Adipose tissue (tissue), 3 donors: ENCODE results near the gene IZUMO1R. TPM values are rescaled to one million over a fixed set of nuclear protein-coding genes. Genes with fewer than 3 reads are reported as not detected.
"Not testable (repeated sequence)": the region's sequence is repeated elsewhere in the genome, so short reads cannot be mapped to it uniquely, and the experiment has no call there.

Source experiments
- H3K27ac ChIP-seq: one replicate; pipeline ENCODE4 v1.5.1; 2013; ENCODE audit warnings: low read depth, low read length
- WGBS, 3 donors: extraction: QIAGEN DNeasy Blood & Tissue Kit; methylation state at CpG; one replicate each; pipeline ENCODE4 v1.1.7; 2013; 5-methylcytosine and 5-hydroxymethylcytosine counted together
- polyA plus RNA-seq, 3 donors: library from polyadenylated mRNA; stranded (reverse); fragments of 200-250 nt; gene quantifications; one replicate each; pipeline ENCODE4 v1.2.3, GENCODE V29; 2013
- donor health status: healthy with polysubstance abuse.
- donor health status: Bipolar disorder and iron deficiency.
- donor health status: healthy.

The IZUMO1R gene
- polyA plus RNA-seq, 3 donors: not detected

DNA sequence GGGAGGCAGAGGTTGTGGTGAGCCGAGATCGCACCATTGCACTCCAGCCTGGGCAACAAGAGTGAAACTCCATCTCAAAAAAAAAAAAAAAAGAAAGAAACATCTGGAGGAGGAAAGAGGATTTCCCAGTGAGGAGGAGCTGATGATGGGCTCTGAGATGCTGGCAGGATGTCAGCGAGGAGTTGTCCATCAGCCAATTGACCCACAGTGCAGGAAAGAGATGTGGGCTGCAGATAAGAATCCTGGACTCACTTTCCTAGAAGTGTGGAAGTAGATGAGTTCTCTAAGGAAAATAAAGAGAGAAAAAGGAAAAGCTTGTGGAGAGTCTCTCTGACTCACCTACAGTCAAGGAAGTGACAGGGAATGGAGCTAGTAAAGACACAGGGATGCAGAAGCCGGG lies 9.7 kb downstream of the IZUMO1R start:
- 58 to 75% (median 66%) methylated on average over 4 of the region's 4 CpGs for WGBS, 3 donors
- no peak overlapping the region for H3K27ac ChIP-seq

GRCh38 chr11:94315664-94316063 lies 11.3 kb downstream of the IZUMO1R start:
- WGBS, 3 donors: 9 to 28% (median 10%) methylated on average over 3 of the region's 3 CpGs
- H3K27ac ChIP-seq: no peak overlapping the region

GRCh38 chr11:94322501-94322900 lies 18.1 kb downstream of the IZUMO1R start:
- WGBS, 3 donors: 74 to 81% (median 78%) methylated on average over 3 of the region's 3 CpGs

DNA sequence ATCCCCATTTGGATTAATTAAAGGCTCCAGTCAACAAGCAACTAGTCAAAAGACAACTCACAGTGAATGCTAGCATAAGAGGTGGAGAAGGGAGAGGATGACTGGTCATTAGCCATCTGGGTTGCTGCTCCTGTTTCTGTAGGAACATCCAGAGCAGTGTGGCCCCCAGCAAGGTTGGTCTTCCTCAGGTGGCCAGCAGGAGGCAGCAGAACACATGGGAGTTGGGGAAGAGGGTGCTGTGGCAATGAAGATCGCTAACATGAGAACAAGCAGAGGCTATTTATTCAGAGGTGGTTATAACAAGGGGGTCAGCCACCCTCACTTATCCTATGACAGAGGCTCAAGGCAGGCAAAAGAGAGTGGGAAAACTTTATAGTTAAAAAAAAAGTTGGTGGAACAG lies 21.3 kb downstream of the IZUMO1R start:
- H3K27ac ChIP-seq: no peak overlapping the region
- 12 to 24% (median 15%) methylated on average over 1 of the region's 1 CpG for WGBS, 3 donors

More at GRCh38 chr11:94322501-94322900, 18.1 kb downstream of the IZUMO1R start:
- H3K27ac ChIP-seq: no peak overlapping the region

DNA sequence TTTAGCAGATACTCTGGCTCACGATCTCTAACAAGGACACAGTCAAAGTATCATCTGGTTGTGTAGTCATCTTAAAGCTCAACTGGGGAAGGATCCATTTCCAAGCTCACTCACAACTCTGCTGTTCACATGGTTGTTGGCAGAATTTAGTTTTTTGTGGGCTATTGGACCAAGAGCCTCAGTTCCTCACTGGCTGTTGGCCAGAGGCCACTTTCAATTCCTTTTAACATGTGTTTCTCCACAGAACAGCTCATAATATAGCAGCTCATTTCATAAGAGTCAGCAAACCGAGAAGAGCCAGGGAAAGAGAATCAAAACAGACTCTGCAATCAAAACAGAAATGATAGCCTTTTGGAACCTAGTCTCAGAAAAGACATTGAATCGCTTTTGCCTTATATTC lies 22.6 kb downstream of the IZUMO1R start:
- WGBS, 3 donors: 30 to 64% (median 35%) methylated on average over 3 of the region's 3 CpGs
- H3K27ac ChIP-seq: no peak overlapping the region

GRCh38 chr11:94328587-94329080 lies 24.3 kb downstream of the IZUMO1R start:
- H3K27ac ChIP-seq: no peak overlapping the region
- WGBS, 3 donors: 65 to 76% (median 75%) methylated on average over 6 of the region's 6 CpGs

DNA sequence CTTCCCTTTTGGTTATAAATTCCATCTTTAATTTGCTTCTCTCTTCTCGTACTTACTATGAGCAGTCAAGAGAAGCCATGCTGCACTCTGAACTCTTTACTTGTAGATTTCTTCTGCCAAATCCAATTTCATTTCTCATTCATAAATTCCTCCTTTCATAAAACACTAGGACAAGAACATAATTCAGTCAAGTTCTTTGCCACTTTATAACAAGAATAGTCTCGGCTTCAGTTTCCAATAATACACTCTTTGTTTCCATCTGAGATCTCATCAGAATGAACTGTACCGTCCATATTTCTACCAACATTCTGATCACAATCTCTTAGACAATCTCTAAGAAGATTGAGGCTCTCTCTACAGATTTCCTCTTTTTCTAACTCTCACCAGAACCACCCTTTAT lies 25.1 kb downstream of the IZUMO1R start:
- 79 to 84% (median 84%) methylated on average over 3 of the region's 3 CpGs for WGBS, 3 donors

GRCh38 chr11:94330789-94331188 lies 26.4 kb downstream of the IZUMO1R start:
- WGBS, 3 donors: 75 to 85% (median 82%) methylated on average over 2 of the region's 2 CpGs
- H3K27ac ChIP-seq: no peak overlapping the region

More for the DNA sequence above, 25.1 kb downstream of the IZUMO1R start:
- H3K27ac ChIP-seq: no peak overlapping the region

GRCh38 chr11:94332814-94333213 lies 28.4 kb downstream of the IZUMO1R start:
- H3K27ac ChIP-seq: no peak overlapping the region

GRCh38 chr11:94336033-94336432 lies 31.7 kb downstream of the IZUMO1R start:
- WGBS, 3 donors: 85 to 95% (median 88%) methylated on average over 6 of the region's 6 CpGs
- no peak overlapping the region for H3K27ac ChIP-seq

DNA sequence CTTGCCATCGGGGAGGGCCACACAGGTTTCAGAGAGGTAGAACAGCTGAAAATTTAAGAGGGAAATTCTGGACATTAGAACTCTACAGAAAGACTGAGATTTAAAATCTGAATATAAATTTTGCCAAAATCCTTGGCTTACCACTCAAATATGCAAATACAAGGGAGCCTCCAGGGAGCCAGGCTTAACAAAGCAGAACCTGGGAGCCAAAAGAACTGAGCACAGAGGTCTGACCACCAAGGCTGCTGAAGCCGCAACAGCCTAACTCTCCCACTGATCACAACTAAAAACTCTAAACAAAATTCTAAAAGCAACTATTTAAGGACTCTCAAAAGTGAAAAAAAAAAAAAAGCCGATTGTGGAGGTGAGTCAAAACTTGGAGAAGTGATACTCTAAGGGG lies 34.3 kb downstream of the IZUMO1R start:
- WGBS, 3 donors: 76 to 81% (median 79%) methylated on average over 3 of the region's 3 CpGs
- no peak overlapping the region for H3K27ac ChIP-seq

DNA sequence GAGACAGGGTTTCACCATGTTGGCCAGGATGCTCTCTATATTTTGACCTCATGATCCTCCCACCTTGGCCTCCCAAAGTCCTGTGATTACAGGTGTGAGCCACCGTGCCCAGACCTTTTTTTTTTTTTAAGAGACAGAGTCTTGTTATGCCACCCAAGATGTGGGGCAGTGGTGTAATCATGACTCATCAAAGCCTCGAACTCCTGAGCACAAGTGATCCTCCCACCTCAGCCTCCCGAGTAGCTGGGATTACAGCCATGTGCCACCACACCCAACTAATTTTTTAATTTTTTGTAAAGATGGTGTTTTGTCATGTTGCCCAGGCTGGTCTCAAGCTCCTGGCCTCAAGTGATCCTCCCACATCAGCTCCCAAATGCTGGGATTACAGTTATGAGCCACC lies 37.9 kb downstream of the IZUMO1R start:
- WGBS, 3 donors: 63 to 79% (median 66%) methylated on average over 3 of the region's 3 CpGs
- H3K27ac ChIP-seq: no peak overlapping the region

GRCh38 chr11:94343495-94343894 lies 39.1 kb downstream of the IZUMO1R start:
- no peak overlapping the region for H3K27ac ChIP-seq
- WGBS, 3 donors: 86 to 91% (median 88%) methylated on average over 1 of the region's 1 CpG

DNA sequence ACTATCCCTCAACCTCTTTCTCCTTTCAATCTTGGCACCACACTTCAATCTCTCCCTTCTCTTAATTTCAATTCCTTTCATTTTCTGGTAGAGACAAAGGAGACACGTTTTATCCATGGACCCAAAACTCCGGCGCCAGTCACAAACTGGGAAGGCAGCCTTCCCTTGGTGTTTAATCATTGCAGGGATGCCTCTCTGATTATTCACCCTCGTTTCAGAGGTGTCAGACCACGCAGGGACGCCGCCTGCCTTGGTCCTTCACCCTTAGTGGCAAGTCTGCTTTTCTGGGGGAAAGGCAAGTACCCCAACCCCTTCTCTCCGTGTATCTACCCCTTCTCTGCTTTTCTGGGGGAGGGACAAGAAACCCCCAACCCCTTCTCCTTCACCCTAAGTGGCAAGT lies 41.9 kb downstream of the IZUMO1R start:
- WGBS, 3 donors: 70 to 83% (median 81%) methylated on average over 7 to 8 of the region's 8 CpGs
- not testable (repeated sequence) for H3K27ac ChIP-seq

DNA sequence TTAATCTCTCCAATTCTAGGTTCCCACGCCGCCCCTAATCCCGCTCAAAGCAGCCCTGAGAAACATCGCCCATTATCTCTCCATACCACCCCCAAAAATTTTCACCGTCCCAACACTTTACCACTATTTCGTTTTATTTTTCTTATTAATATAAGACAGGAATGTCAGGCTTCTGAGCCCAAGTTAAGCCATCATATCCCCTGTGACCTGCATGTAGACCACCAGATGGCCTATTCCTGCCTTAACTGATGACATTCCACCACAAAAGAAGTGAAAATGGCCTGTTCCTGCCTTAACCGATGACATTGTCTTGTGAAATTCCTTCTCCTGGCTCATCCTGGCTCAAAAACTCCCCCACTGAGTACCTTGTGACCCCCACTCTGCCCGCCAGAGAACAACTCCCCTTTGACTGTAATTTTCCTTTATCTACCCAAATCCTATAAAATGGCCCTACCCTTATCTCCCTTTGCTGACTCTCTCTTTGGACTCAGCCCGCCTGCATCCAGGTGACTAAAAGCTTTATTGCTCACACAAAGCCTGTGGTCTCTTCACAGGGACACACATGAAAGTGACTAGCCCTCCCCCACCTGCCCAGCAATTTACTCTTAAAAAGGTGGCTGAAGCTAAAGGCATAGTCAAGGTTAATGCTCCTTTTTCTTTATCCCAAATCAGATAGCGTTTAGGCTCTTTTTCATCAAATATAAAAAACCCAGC lies 46.6 kb downstream of the IZUMO1R start:
- H3K27ac ChIP-seq: not testable (repeated sequence)
- 75 to 79% (median 79%) methylated on average over 5 to 9 of the region's 10 CpGs for WGBS, 3 donors

Other genes starting within 250 kb of the IZUMO1R start
- 10 to 100 TPM in 2 of 3 donors, 1 to 10 TPM in 1; 3.8 to 17.2 (median 10.1) TPM for gene PANX1, start 175.7 kb upstream of the IZUMO1R start, polyA plus RNA-seq
- gene GPR83, start 96.8 kb downstream of the IZUMO1R start, polyA plus RNA-seq: under 1 TPM; 0.01 to 0.56 (median 0.03) TPM
- gene MRE11, start 189.3 kb downstream of the IZUMO1R start, polyA plus RNA-seq: 1 to 10 TPM; 3.9 to 7.0 (median 4.4) TPM
- 10 to 100 TPM in 1 of 3 donors, 1 to 10 TPM in 2; 8.0 to 10.9 (median 8.7) TPM for gene ANKRD49, start 189.4 kb downstream of the IZUMO1R start, polyA plus RNA-seq
- gene C11orf97, start 207.9 kb downstream of the IZUMO1R start, polyA plus RNA-seq: not detected
- gene FUT4, start 239.3 kb downstream of the IZUMO1R start, polyA plus RNA-seq: 1 to 10 TPM; 1.5 to 2.7 (median 2.5) TPM